SK-N-SH (cell line): Measurements from ENCODE around the gene ETFA.

Source experiments
- GABPA ChIP-seq: IDR thresholded peaks from 2 replicates; pipeline ENCODE4 v1.4.0; 2012; ENCODE audit warnings: low read depth, mild to moderate bottlenecking
- POLR2AphosphoS5 ChIP-seq: IDR thresholded peaks from 2 replicates; pipeline ENCODE4 v1.6.1; 2012; ENCODE audit warnings: low read depth, low read length
- REST ChIP-seq: IDR thresholded peaks from 2 replicates; pipeline ENCODE4 v1.6.1; 2012; ENCODE audit warnings: mild to moderate bottlenecking, low read depth, low read length, moderate library complexity
- RFX5 ChIP-seq: IDR thresholded peaks from 2 replicates; pipeline ENCODE4 v1.6.1; 2012; ENCODE audit warnings: mild to moderate bottlenecking, improper control_type of control experiment, low read length
- RXRA ChIP-seq: IDR thresholded peaks from 2 replicates; pipeline ENCODE4 v1.4.0; 2012; ENCODE audit warnings: low read depth, mild to moderate bottlenecking, borderline replicate concordance
- TAF1 ChIP-seq: IDR thresholded peaks from 2 replicates; pipeline ENCODE4 v1.6.1; 2012; ENCODE audit warnings: low read depth, mild to moderate bottlenecking, low read length, moderate library complexity, borderline replicate concordance
- TF ChIP-seq, protein P1 (sequence below): fragments of 200-600 bp; sonication (generic); IDR thresholded peaks from 2 replicates; pipeline ENCODE4 v1.6.1; 2017; ENCODE audit warnings: antibody characterized with exemption, mild to moderate bottlenecking, moderate library complexity

DNA sequence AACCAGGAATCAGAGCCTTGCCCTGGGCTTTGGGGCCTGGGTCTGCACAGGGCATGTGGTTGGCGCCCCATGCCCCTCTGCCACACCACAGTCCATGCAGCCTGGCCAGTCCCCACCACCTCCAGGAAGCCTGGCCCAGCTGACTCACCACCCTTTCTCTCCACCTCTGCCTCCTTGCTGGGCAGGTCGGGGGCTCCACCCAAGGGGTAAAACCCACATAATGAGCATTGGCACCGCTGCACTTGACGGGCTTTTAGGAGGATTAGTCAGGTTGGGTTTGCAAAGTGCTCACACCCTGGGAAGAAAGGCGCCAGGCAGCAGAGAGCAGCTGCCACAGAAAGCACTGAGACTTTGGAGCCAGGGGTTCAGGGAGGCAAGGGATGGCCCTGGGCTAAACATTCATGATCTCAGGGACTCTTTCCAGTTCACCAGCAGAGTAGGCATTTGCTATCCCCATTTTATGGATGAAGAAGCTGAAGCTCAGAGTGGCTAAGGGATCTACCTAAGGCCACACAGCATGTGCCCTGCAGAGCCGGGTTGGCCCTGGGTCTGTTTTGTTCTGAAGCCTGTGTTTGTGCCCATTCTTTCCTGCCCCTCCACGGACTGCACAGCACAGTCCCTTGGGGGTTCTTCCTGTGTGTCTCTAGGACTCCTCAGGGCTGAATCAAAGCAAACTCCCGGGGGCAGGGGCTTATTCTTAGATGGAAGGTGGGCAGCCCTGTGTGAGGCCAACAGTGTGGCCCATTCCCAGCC, 113.4 kb downstream of the ETFA start:
- TF ChIP-seq, protein P1, sequence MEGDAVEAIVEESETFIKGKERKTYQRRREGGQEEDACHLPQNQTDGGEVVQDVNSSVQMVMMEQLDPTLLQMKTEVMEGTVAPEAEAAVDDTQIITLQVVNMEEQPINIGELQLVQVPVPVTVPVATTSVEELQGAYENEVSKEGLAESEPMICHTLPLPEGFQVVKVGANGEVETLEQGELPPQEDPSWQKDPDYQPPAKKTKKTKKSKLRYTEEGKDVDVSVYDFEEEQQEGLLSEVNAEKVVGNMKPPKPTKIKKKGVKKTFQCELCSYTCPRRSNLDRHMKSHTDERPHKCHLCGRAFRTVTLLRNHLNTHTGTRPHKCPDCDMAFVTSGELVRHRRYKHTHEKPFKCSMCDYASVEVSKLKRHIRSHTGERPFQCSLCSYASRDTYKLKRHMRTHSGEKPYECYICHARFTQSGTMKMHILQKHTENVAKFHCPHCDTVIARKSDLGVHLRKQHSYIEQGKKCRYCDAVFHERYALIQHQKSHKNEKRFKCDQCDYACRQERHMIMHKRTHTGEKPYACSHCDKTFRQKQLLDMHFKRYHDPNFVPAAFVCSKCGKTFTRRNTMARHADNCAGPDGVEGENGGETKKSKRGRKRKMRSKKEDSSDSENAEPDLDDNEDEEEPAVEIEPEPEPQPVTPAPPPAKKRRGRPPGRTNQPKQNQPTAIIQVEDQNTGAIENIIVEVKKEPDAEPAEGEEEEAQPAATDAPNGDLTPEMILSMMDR = no peak
- TF ChIP-seq REST (no peak), GABPA (no peak), POLR2AphosphoS5 (no peak), TAF1 (no peak), RFX5 (no peak), RXRA (no peak)
